Spleen (tissue), 11 donors: ENCODE measurements around the gene PHTF2. TPM values are rescaled to one million over a fixed set of nuclear protein-coding genes. Genes with fewer than 3 reads are reported as not detected.

ENCODE experiments used
- DNase-seq: peaks from one replicate; pipeline ENCODE4 v3.0.0-alpha.2; 2020
- H3K27ac ChIP-seq, 8 donors: fragments of 200-600 bp; sonication (generic) in 7 of 8; 1 replicate in 4 of 8; 2 replicates in 4 of 8; pipeline versions ENCODE4 v1.5.0 to v1.8.0; 2016 to 2021; ENCODE audit warnings: inconsistent platforms in 4 of 8, mild to moderate bottlenecking in 4 of 8, moderate library complexity in 1 of 8
- H3K27me3 ChIP-seq, 7 donors: fragments of 200-600 bp; sonication (generic) in 6 of 7; replicated peaks in 1 of 7; 1 replicate in 4 of 7; 2 replicates in 3 of 7; pipeline versions ENCODE4 v1.5.0 to v1.8.0; 2016 to 2021; ENCODE audit warnings: inconsistent platforms in 3 of 7, mild to moderate bottlenecking in 1 of 7
- H3K36me3 ChIP-seq, 6 donors: fragments of 200-600 bp; sonication (generic) in 5 of 6; 1 replicate in 4 of 6; 2 replicates in 2 of 6; pipeline versions ENCODE4 v1.5.0 to v1.8.0; 2016 to 2021; ENCODE audit warnings: inconsistent platforms in 2 of 6
- H3K4me1 ChIP-seq, 6 donors: fragments of 200-600 bp; sonication (generic) in 5 of 6; 1 replicate in 3 of 6; 2 replicates in 3 of 6; pipeline versions ENCODE4 v1.5.0 to v1.8.0; 2016 to 2021; ENCODE audit warnings: inconsistent platforms in 3 of 6
- H3K4me3 ChIP-seq, 8 donors: fragments of 200-600 bp; sonication (generic) in 7 of 8; 1 replicate in 4 of 8; 2 replicates in 4 of 8; pipeline versions ENCODE4 v1.5.0 to v1.8.0; 2016 to 2021; ENCODE audit warnings: inconsistent platforms in 4 of 8, mild to moderate bottlenecking in 4 of 8, moderate library complexity in 2 of 8
- H3K9me3 ChIP-seq, 8 donors: fragments of 200-600 bp; sonication (generic) in 7 of 8; 1 replicate in 4 of 8; 2 replicates in 4 of 8; pipeline versions ENCODE4 v1.5.0 to v1.8.0; 2016 to 2021; ENCODE audit warnings: inconsistent platforms in 4 of 8
- POLR2A ChIP-seq, 3 donors: fragments of 450-650 bp; IDR thresholded peaks; one replicate each; pipeline ENCODE4 v1.5.1; 2017; ENCODE audit warnings: antibody characterized with exemption in 3 of 3, mild to moderate bottlenecking in 1 of 3
- POLR2AphosphoS5 ChIP-seq, 3 donors: sonication (generic); formaldehyde crosslinking; IDR thresholded peaks; one replicate each; pipeline ENCODE4 v1.5.1; 2017; ENCODE audit warnings: antibody characterized with exemption in 3 of 3
- WGBS, 5 donors: extraction: QIAGEN DNeasy Blood & Tissue Kit in 3 of 5; methylation state at CpG; one replicate each; pipeline versions ENCODE4 v1.1.5 to v1.1.7; 2013 to 2018; 5-methylcytosine and 5-hydroxymethylcytosine counted together
- intact Hi-C: fragments of 100-400 bp; cut with DNase I; formaldehyde crosslinking; loops from one replicate; pipeline ENCODE4 v1.15.0; 2023; ENCODE audit warnings: low total_unique reads
- polyA plus RNA-seq, 3 donors: library from polyadenylated mRNA; stranded (reverse); fragments of 200-250 nt; gene quantifications; one replicate each; pipeline ENCODE4 v1.2.1, GENCODE V29; 2013
- total RNA-seq, 7 donors: library from RNA; depleted of rRNA in 3 of 7; stranded (reverse); fragments of >200 nt in 3 of 7; fragmentation: NEBNext Ultra II Directional in 4 of 7; extraction: Animal tissue kit (Norgen Biotek cat#: 25700) in 4 of 7; gene quantifications; one replicate each; pipeline versions ENCODE4 v1.1.0 to v1.2.1, GENCODE V29; 2016 to 2021
- TF ChIP-seq, protein P1 (sequence below), 11 experiments: fragments of 200-600 bp in 7 of 11; fragments of 450-650 bp in 4 of 11; sonication (generic) in 4 of 11; IDR thresholded peaks in 8 of 11; conservative IDR thresholded peaks in 3 of 11; 1 replicate in 7 of 11; 2 replicates in 4 of 11; pipeline versions ENCODE4 v1.4.0 to v1.8.0; 2016 to 2021; ENCODE audit warnings: antibody characterized with exemption in 11 of 11, inconsistent platforms in 4 of 11, mild to moderate bottlenecking in 1 of 11
- donor health status: healthy with polysubstance abuse.
- donor health status: DM: no; HTN: no; CAD: no; lungs with moderate emphysema.
- donor health status: DM: no; HTN: no; CAD: no.
- donor health status: Bipolar disorder and iron deficiency.
- donor health status: healthy.
- donor health status: DM: no; HTN: no; CAD: no.
- donor health status: DM: yes; HTN: yes; CAD: no.

The PHTF2 gene
- total and polyA plus RNA-seq, 10 donors, result 13.3 to 47.7 (median 34.7) TPM

DNA sequence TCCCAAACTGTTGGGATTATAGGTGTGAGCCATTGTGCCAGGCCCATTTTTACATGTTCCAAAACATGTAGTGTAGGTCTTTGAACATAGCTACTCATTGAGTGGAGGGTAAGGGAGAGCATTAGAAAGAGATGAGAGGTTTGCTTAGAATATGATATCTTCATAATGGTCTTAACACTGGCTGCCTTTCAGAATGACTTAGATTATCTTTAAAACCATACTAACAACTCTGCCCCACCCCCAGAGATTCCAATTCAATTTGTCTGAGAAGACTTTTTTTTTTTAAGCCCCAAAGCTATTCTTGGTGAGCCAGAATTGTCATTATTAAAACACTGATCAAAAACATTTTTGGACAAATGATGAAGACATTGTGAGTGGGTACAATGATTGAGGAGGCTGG, 168.9 kb downstream of the PHTF2 start:
- Histone ChIP-seq H3K27me3 (no peaks in the 10 kb centered on the region), H3K4me3 (no peak overlapping the region), H3K9me3 (no peaks in the 10 kb centered on the region), H3K36me3 (peaks cover 0 to 4% (median 0%) of the 10 kb centered on the region in 6 donors), H3K27ac (no peak overlapping the region), H3K4me1 (no peaks in the 10 kb centered on the region)
- TF ChIP-seq POLR2A (IDR thresholded peaks at IDR 0.05), result no peak
- no peak for TF ChIP-seq POLR2AphosphoS5 (IDR thresholded peaks at IDR 0.05)
- TF ChIP-seq, protein P1, sequence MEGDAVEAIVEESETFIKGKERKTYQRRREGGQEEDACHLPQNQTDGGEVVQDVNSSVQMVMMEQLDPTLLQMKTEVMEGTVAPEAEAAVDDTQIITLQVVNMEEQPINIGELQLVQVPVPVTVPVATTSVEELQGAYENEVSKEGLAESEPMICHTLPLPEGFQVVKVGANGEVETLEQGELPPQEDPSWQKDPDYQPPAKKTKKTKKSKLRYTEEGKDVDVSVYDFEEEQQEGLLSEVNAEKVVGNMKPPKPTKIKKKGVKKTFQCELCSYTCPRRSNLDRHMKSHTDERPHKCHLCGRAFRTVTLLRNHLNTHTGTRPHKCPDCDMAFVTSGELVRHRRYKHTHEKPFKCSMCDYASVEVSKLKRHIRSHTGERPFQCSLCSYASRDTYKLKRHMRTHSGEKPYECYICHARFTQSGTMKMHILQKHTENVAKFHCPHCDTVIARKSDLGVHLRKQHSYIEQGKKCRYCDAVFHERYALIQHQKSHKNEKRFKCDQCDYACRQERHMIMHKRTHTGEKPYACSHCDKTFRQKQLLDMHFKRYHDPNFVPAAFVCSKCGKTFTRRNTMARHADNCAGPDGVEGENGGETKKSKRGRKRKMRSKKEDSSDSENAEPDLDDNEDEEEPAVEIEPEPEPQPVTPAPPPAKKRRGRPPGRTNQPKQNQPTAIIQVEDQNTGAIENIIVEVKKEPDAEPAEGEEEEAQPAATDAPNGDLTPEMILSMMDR (IDR thresholded peaks at IDR 0.05 in 8 of 11, conservative IDR thresholded peaks at IDR 0.05 in 3 of 11), result no peak
- DNase-seq, result no peak
- intact Hi-C loops, result no loop called here

DNA sequence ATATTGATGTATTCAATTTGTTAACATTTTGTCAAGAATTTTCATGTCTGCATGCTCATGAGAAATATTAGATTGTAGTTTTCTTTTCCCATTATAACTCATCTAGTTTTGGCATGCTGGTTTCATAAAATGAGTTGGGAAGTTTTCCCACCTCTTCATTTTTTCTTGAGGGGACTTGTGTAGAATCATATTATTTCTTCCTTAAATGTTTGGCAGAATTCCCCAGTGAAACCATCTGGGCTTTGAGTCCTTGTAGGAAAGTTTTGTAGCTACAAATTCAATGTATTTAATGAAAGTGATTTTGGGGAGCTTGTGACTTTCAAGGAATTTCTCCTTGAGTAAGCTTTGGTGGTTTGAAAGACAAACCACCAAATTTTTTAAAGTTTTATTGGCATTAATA, 173.2 kb downstream of the PHTF2 start:
- Histone ChIP-seq H3K36me3 (peaks cover 0 to 2% (median 0%) of the 10 kb centered on the region in 6 donors), H3K4me3 (no peak overlapping the region), H3K9me3 (no peaks in the 10 kb centered on the region), H3K27me3 (no peaks in the 10 kb centered on the region), H3K4me1 (no peaks in the 10 kb centered on the region), H3K27ac (no peak overlapping the region)
- TF ChIP-seq POLR2AphosphoS5 (IDR thresholded peaks at IDR 0.05), result no peak
- TF ChIP-seq, protein P1 (IDR thresholded peaks at IDR 0.05 in 8 of 11, conservative IDR thresholded peaks at IDR 0.05 in 3 of 11), result no peak
- TF ChIP-seq POLR2A (IDR thresholded peaks at IDR 0.05), result no peak
- no peak for DNase-seq
- intact Hi-C loops, result no loop called here

DNA sequence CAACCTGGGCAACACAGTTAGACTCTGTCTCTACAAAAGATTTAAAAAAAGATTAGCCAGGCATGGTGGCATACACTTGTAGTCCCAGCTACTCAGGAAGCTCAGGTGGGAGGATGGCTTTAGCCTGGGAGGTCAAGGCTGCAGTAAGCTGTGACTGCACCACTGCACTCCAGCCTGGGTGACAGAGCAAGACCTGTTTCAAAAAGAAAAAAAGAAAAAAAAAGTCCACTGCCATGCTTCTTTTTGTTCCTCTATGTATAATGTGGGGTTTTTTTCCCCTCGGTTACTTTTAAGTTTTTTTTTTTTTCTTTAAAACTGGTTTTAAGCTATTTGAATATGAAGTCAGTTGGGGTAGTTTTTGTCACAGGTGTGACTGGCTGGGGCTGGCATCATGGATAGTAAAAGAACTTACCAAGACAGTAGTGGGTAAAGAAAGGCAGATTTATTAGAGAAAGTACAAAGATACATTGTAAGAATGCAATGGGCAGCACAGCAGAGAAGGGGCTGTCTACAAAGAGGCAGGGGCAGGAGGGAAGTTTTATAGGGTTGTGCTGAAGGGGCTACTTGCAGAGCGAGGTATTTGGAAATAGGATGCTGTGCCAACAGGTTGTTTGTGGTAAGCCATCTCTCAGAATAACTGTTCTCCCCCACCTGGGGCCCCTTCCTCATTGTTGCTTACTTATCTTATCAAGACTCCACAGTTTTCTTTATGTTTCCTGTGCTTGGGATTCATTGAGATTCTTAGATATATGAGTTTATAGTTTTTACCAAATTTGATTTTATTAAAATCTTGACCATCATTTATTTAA, 177.3 kb downstream of the PHTF2 start:
- Histone ChIP-seq H3K9me3 (no peaks in the 10 kb centered on the region), H3K4me1 (no peaks in the 10 kb centered on the region), H3K27me3 (no peaks in the 10 kb centered on the region), H3K4me3 (no peak overlapping the region), H3K27ac (no peak overlapping the region), H3K36me3 (no peaks in the 10 kb centered on the region)
- no peak for TF ChIP-seq POLR2A (IDR thresholded peaks at IDR 0.05)
- no peak for TF ChIP-seq POLR2AphosphoS5 (IDR thresholded peaks at IDR 0.05)
- 30 to 44% (median 36%) methylated on average over 2 of the region's 2 CpGs for WGBS, 5 donors
- intact Hi-C loops, result no loop called here
- DNase-seq, result no peak

DNA sequence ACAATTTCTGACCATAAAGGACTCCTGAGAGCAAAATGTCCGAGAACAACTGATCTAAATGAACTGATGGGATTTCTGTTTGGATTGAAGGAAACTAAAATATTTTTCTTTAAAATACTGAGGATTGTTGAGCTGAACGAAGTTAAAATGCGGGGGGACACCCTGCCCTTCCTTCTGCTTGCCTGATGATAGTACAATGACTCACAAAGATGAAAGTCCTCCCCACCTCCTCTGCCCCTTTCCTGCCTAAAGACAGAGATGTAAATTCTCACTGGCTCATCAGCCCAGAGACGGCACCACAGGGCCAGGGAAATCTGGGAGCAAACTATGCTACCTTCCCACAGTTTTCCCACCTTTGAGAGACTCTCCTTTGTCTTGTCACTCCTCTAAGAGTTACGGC, 180.6 kb downstream of the PHTF2 start:
- DNase-seq, result no peak
- H3K36me3 ChIP-seq, result no peaks in the 10 kb centered on the region
- TF ChIP-seq POLR2AphosphoS5 (IDR thresholded peaks at IDR 0.05) (no peak), POLR2A (IDR thresholded peaks at IDR 0.05) (no peak)
- TF ChIP-seq, protein P1 (IDR thresholded peaks at IDR 0.05 in 8 of 11, conservative IDR thresholded peaks at IDR 0.05 in 3 of 11), result no peak
- no peaks in the 10 kb centered on the region for H3K9me3 ChIP-seq
- no peaks in the 10 kb centered on the region for H3K27me3 ChIP-seq
- 73 to 91% (median 84%) methylated on average over 5 of the region's 5 CpGs for WGBS, 5 donors
- intact Hi-C loops, result no loop called here
- H3K4me3 ChIP-seq, result no peak overlapping the region
- H3K27ac ChIP-seq, result no peak overlapping the region
- H3K4me1 ChIP-seq, result no peaks in the 10 kb centered on the region
